ENCODE measurements around the gene CCNE1. TPM values are rescaled to one million over a fixed set of nuclear protein-coding genes. Genes with fewer than 3 reads are reported as not detected.
"Not testable (repeated sequence)": the region's sequence is repeated elsewhere in the genome, so short reads cannot be mapped to it uniquely, and the experiment has no call there.

CCNE1 gene
- polyA plus RNA-seq, 3 donors = 1.7 TPM; not detected in 2

DNA sequence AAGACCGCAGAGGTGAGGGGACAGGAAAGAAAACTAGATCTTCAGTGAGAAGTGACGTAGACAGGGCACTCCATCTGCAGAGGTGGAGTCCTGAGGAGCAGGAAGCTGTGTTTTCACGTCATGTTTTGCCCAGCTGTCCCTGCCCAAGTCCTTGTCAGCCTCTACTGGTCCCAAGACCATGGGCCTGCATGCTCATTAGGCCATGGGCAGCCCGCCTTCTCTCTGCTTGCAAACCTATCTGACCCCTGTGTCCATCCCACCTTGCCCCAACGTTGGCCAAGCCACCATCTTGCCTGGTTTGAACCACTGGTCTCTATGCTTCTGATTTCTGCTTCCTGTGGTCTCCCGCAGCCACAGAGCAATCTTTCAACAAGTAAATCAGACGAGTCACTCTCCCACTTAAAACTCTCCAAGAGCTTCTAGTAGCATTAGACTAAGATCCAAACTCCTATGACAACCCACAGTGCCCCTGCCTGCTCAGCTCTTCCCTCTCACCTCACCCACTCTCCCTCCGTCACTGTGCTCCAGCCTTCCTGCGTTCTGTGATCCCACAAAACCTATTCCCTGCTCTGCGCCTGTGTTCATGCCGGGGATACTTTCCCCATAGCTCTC is 18.6 kb upstream of the CCNE1 start:
- Mint-ChIP-seq H3K4me1 (no peaks in the 10 kb centered on the region), H3K9me3 (peaks cover 0 to 7% (median 1%) of the 10 kb centered on the region in 7 donors), H3K27me3 (ENCODE audit: low read depth in 3 of 3) (peaks cover 6 to 21% (median 6%) of the 10 kb centered on the region in 3 donors), H3K27ac (no peak overlapping the region), H3K36me3 (no peaks in the 10 kb centered on the region), H3K4me3 (no peak overlapping the region)
- Histone ChIP-seq H3K4me3 (replicated peaks in 1 of 3; ENCODE audit: low read depth in 2 of 3, low read length in 3 of 3) (no peak overlapping the region), H4K20me1 (ENCODE audit: insufficient read depth, low read length) (no peaks in the 10 kb centered on the region), H3K9me3 (replicated peaks in 1 of 2; ENCODE audit: control insufficient read depth in 1 of 2, insufficient read depth in 1 of 2, low read length in 2 of 2) (no peaks in the 10 kb centered on the region), H3K27ac (ENCODE audit: low read depth in 1 of 2, low read length in 2 of 2) (no peak overlapping the region), H3K27me3 (ENCODE audit: control insufficient read depth in 2 of 2, insufficient read depth in 2 of 2, low read length in 2 of 2) (peaks cover 0 to 5% of the 10 kb centered on the region in 2 donors), H3K4me2 (replicated peaks; ENCODE audit: extremely low read depth, low read length, poor library complexity, severe bottlenecking) (no peak overlapping the region), H3K4me1 (ENCODE audit: control insufficient read depth in 1 of 2, insufficient read depth in 2 of 2, low read length in 2 of 2) (no peaks in the 10 kb centered on the region), H3K9ac (ENCODE audit: insufficient read depth, low read length, poor library complexity, severe bottlenecking) (no peak overlapping the region), H2AFZ (ENCODE audit: insufficient read depth, low read depth, low read length, poor library complexity, severe bottlenecking) (no peak overlapping the region), H3K79me2 (ENCODE audit: insufficient read depth, low read length) (no peaks in the 10 kb centered on the region), H3K36me3 (replicated peaks in 1 of 2; ENCODE audit: control insufficient read depth in 1 of 2, insufficient read depth in 2 of 2, low read length in 2 of 2) (no peaks in the 10 kb centered on the region)
- DNase-seq = no peak
- intact Hi-C loops (cut with micrococcal nuclease) = no loop called here
- TF ChIP-seq, protein P1, sequence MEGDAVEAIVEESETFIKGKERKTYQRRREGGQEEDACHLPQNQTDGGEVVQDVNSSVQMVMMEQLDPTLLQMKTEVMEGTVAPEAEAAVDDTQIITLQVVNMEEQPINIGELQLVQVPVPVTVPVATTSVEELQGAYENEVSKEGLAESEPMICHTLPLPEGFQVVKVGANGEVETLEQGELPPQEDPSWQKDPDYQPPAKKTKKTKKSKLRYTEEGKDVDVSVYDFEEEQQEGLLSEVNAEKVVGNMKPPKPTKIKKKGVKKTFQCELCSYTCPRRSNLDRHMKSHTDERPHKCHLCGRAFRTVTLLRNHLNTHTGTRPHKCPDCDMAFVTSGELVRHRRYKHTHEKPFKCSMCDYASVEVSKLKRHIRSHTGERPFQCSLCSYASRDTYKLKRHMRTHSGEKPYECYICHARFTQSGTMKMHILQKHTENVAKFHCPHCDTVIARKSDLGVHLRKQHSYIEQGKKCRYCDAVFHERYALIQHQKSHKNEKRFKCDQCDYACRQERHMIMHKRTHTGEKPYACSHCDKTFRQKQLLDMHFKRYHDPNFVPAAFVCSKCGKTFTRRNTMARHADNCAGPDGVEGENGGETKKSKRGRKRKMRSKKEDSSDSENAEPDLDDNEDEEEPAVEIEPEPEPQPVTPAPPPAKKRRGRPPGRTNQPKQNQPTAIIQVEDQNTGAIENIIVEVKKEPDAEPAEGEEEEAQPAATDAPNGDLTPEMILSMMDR (IDR thresholded peaks at IDR 0.05) = no peak
- WGBS (ENCODE audit: insufficient coverage) = 75% methylated on average over 10 of the region's 11 CpGs

DNA sequence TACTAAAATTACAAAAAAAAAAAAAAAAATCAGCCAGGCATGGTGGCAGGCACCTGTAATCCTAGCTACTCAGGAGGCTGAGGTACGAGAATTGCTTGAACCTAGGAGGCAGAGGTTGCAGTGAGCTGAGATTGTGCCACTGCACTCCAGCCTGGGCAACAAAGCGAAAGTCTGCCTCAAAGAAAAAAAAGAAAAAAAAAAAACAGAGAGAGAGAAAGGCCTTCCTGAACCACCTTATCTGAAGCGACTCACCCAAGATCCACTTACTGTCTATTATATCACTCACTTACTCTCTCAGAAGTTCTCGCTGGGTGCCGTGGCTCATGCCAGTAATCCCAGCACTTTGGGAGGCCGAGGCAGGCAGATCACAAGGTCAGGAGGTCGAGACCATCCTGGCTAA is 17.3 kb upstream of the CCNE1 start:
- 90% methylated on average over 3 of the region's 7 CpGs for WGBS (ENCODE audit: insufficient coverage)
- H3K79me2 ChIP-seq (ENCODE audit: insufficient read depth, low read length); H3K36me3 Mint-ChIP-seq; H3K4me3 Mint-ChIP-seq; H4K20me1 ChIP-seq (ENCODE audit: insufficient read depth, low read length); H3K4me3 ChIP-seq (replicated peaks in 1 of 3; ENCODE audit: low read depth in 2 of 3, low read length in 3 of 3); H3K27me3 ChIP-seq (ENCODE audit: control insufficient read depth in 2 of 2, insufficient read depth in 2 of 2, low read length in 2 of 2); H3K4me1 ChIP-seq (ENCODE audit: control insufficient read depth in 1 of 2, insufficient read depth in 2 of 2, low read length in 2 of 2); DNase-seq; H3K4me1 Mint-ChIP-seq; H3K36me3 ChIP-seq (replicated peaks in 1 of 2; ENCODE audit: control insufficient read depth in 1 of 2, insufficient read depth in 2 of 2, low read length in 2 of 2); H3K4me2 ChIP-seq (replicated peaks; ENCODE audit: extremely low read depth, low read length, poor library complexity, severe bottlenecking); H3K9me3 ChIP-seq (replicated peaks in 1 of 2; ENCODE audit: control insufficient read depth in 1 of 2, insufficient read depth in 1 of 2, low read length in 2 of 2); H3K27ac Mint-ChIP-seq; H2AFZ ChIP-seq (ENCODE audit: insufficient read depth, low read depth, low read length, poor library complexity, severe bottlenecking); intact Hi-C loops (cut with micrococcal nuclease); H3K9ac ChIP-seq (ENCODE audit: insufficient read depth, low read length, poor library complexity, severe bottlenecking); H3K27ac ChIP-seq (ENCODE audit: low read depth in 1 of 2, low read length in 2 of 2); H3K9me3 Mint-ChIP-seq: not testable (repeated sequence)
- H3K27me3 Mint-ChIP-seq (ENCODE audit: low read depth in 3 of 3) = peaks cover 6 to 21% (median 6%) of the 10 kb centered on the region in 3 donors
